BLaER1 (cell line): Measurements from ENCODE around the gene RNFT2.

Experiments
- H3K27ac ChIP-seq: shearing (Covaris generic); formaldehyde crosslinking; 2 replicates; pipeline ENCODE4 v1.8.1; 2022
- H3K27me3 ChIP-seq: shearing (Covaris generic); formaldehyde crosslinking; 2 replicates; pipeline ENCODE4 v1.8.1; 2022
- H3K36me3 ChIP-seq: shearing (Covaris generic); formaldehyde crosslinking; 2 replicates; pipeline ENCODE4 v1.8.1; 2022
- H3K4me1 ChIP-seq: shearing (Covaris generic); formaldehyde crosslinking; 2 replicates; pipeline ENCODE4 v1.8.1; 2022
- H3K4me2 ChIP-seq: shearing (Covaris generic); formaldehyde crosslinking; 2 replicates; pipeline ENCODE4 v1.8.1; 2022
- H3K4me3 ChIP-seq: shearing (Covaris generic); formaldehyde crosslinking; 2 replicates; pipeline ENCODE4 v1.8.1; 2022
- H3K9ac ChIP-seq: shearing (Covaris generic); formaldehyde crosslinking; 2 replicates; pipeline ENCODE4 v1.8.1; 2022
- H3K9me3 ChIP-seq: shearing (Covaris generic); formaldehyde crosslinking; 2 replicates; pipeline ENCODE4 v1.8.1; 2022
- H4K20me1 ChIP-seq: shearing (Covaris generic); formaldehyde crosslinking; 2 replicates; pipeline ENCODE4 v1.8.1; 2022
- Cebpa-rat ChIP-seq: shearing (Covaris generic); IDR thresholded peaks from 2 replicates; pipeline ENCODE4 v1.8.1; 2022

Gene RNFT2

DNA sequence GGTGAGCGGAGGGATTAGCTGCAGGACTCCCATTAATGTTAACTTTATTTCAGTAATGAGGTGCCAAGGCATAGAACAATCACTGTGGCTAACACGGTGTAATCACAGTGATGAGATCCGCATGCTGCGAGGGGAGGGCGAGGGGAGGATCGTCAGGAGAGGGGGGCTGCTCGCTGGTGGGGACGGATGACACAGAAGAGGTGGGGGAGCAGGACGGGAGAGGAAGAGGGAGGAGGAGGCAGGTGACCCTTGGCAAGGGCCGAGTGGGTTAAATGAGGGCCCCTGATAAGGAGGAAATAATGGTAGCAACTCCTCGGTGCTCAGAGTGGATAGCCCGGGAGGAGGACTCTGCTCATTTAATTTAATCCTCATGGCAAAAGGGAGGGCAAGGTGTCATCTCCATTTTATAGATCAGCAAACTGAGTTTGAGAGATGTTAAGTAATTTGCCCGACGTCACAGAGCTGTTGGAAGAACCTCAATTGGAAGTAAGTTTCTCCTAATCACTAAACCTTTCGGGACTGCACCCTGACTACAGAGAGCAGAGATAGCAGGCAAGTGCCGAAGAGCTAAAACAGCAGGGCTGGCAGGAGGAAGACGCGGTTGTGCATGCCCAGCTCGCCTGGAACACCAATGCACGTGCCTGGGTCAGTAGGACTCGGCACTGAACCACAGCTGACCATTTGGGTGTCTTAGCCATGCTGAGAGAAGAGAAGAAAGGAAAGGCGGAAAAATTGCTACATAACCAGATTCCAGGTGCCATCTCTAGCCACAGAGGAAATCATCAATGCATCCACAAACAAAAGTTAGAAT, 43.3 kb upstream of the RNFT2 start:
- Histone ChIP-seq H3K9me3 (no peaks in the 10 kb centered on the region), H4K20me1 (no peaks in the 10 kb centered on the region), H3K4me1 (peaks cover 97% of the 10 kb centered on the region), H3K27ac (peak overlapping the region; percentile 61), H3K27me3 (no peaks in the 10 kb centered on the region), H3K4me2 (peak overlapping the region; percentile 95), H3K9ac (peak overlapping the region; percentile 56; the same call in 1 of the 2 replicates), H3K4me3 (peak overlapping the region; percentile 63), H3K36me3 (no peaks in the 10 kb centered on the region)
- TF ChIP-seq Cebpa-rat, result peak; percentile 72

DNA sequence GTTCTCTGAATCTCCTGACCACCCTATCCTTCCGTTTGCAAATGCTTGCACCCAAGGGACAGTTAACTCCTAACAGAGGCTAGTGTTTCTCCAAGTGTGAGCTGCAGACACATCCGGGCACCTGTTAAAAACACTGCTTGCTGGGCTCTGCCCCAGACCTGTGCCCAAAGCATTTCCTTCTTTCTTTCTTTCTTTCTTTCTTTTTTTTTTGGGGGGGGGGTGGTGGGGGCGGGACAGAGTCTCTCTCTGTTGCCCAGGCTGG, 42.7 kb upstream of the RNFT2 start:
- peak overlapping the region; percentile 95 for H3K4me2 ChIP-seq
- H3K4me1 ChIP-seq, result peaks cover 92% of the 10 kb centered on the region
- no peak for TF ChIP-seq Cebpa-rat
- peak overlapping the region; percentile 63 for H3K4me3 ChIP-seq
- H3K9me3 ChIP-seq, result no peaks in the 10 kb centered on the region
- peak overlapping the region; percentile 56; the same call in 1 of the 2 replicates for H3K9ac ChIP-seq
- no peaks in the 10 kb centered on the region for H4K20me1 ChIP-seq
- no peaks in the 10 kb centered on the region for H3K36me3 ChIP-seq
- H3K27me3 ChIP-seq, result no peaks in the 10 kb centered on the region
- peak overlapping the region; percentile 61 for H3K27ac ChIP-seq

DNA sequence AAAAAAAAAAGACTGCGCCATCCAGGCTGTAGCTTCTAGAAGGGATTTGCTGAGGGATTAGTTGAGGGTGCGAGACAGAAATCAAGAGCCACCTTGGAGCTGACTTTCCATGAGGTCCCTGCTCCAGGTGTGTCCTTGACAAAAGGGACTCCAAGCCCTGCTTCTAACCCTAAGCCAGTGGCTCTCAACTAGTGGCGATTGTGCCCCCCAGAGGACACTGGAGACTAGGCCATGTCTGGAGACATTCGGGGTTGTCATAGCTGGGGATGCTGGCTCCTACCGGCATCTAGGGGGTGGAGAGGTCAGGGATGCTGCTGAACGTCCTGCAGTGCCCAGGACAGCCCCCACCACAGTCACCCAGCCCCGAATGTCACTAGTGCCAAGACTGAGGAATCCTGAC, 40.8 kb upstream of the RNFT2 start:
- H3K4me3 ChIP-seq, result no peak overlapping the region
- peaks cover 73% of the 10 kb centered on the region for H3K4me1 ChIP-seq
- H3K36me3 ChIP-seq, result no peaks in the 10 kb centered on the region
- no peaks in the 10 kb centered on the region for H3K27me3 ChIP-seq
- H3K4me2 ChIP-seq, result peak overlapping the region; percentile 95
- no peak overlapping the region for H3K27ac ChIP-seq
- no peak overlapping the region for H3K9ac ChIP-seq
- H4K20me1 ChIP-seq, result no peaks in the 10 kb centered on the region
- TF ChIP-seq Cebpa-rat, result no peak
- H3K9me3 ChIP-seq, result no peaks in the 10 kb centered on the region

DNA sequence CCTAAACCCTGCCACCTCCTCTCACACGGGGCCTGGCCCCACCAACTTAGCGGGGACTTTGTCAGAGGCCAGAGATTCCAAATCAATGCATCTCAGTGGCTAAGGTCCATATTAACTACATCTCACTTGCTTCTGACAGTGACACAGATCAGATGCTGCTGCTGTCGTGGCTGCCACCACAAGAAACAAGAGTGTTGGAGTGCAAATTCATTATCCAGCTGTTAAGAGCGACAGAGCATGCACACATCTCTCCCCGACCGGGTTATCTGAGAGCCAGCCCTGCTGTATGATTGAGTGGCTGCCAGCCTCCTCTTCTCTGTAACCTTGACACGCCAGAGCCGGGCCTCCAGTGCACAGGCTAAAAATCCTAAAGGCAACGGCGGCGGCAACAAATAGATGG, 40.4 kb upstream of the RNFT2 start:
- Histone ChIP-seq H3K27me3 (no peaks in the 10 kb centered on the region), H4K20me1 (no peaks in the 10 kb centered on the region), H3K9ac (no peak overlapping the region), H3K4me2 (peak overlapping the region; percentile 95), H3K9me3 (no peaks in the 10 kb centered on the region), H3K4me3 (no peak overlapping the region), H3K27ac (no peak overlapping the region), H3K4me1 (peaks cover 69% of the 10 kb centered on the region), H3K36me3 (no peaks in the 10 kb centered on the region)
- no peak for TF ChIP-seq Cebpa-rat

DNA sequence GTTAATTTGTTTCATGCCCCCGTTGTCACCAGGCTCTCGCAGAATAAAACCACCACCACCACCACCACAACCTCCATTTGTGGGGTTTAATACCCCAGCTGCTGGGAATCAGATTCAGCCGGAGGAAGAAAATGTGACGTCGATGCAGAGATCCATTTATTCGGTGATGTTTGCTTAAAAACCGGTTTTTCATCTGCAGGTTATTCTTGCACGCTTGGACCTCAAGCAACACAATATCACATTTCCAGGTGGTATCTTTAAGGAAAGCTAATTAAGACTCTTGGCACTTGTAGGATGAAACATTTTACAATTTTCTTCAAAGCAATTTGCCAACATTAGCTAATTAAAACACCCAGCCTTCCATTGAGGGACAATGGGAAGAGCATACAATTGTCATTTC, 40.0 kb upstream of the RNFT2 start:
- H3K4me2 ChIP-seq, result peak overlapping the region; percentile 95
- no peaks in the 10 kb centered on the region for H4K20me1 ChIP-seq
- no peaks in the 10 kb centered on the region for H3K36me3 ChIP-seq
- H3K9me3 ChIP-seq, result no peaks in the 10 kb centered on the region
- H3K4me1 ChIP-seq, result peaks cover 65% of the 10 kb centered on the region
- H3K4me3 ChIP-seq, result no peak overlapping the region
- TF ChIP-seq Cebpa-rat, result no peak
- H3K27me3 ChIP-seq, result no peaks in the 10 kb centered on the region
- H3K27ac ChIP-seq, result no peak overlapping the region
- H3K9ac ChIP-seq, result no peak overlapping the region

DNA sequence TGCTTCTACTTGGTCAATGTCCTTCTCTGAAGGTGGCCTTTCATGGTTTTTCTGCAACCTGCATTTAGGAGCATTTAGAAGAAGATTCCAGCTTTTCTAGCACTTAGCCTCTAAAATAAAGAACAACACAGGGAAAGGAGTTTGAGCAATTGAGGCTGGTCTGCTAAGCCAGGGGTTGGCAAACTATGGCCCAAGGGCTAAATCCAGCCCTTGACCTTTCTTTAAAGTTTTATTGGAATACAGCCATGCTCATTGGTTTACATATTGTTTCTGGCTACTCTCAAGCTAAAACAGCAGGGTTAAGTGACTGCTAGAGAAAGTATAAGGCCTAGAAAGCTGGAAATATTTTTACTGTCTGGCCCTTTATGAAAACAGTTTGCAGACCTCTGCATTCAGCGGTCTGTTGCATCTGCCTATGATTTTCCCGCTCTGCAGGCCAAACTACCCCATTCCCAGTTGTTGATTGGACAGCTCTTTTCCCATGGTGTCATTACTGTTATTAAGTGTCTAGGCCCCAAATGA, 39.5 kb upstream of the RNFT2 start:
- no peak for TF ChIP-seq Cebpa-rat
- H3K4me2 ChIP-seq, result peak overlapping the region; percentile 95; the same call in 1 of the 2 replicates
- H3K4me3 ChIP-seq, result no peak overlapping the region
- H3K36me3 ChIP-seq, result no peaks in the 10 kb centered on the region
- no peak overlapping the region for H3K9ac ChIP-seq
- no peak overlapping the region for H3K27ac ChIP-seq
- H3K9me3 ChIP-seq, result no peaks in the 10 kb centered on the region
- H3K27me3 ChIP-seq, result no peaks in the 10 kb centered on the region
- peaks cover 60% of the 10 kb centered on the region for H3K4me1 ChIP-seq
- no peaks in the 10 kb centered on the region for H4K20me1 ChIP-seq

DNA sequence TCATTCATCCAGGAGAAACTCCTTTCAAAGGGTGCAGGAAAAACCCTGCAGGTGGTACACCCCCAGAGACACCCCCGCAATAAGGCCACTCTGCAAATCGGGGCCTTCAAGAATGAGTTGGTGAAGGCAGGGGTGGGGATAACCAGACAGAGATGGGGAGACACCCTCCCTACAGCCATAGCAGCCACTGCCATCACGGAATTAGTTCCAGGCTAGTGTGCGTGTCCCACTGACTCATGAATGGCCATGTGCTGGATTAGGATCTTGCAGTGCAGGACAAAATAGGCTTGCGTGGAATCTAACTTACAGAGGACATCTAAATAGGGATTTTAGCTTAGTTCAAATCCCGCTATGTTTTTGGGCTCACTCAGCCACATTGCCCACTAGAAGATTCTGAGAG, 38.0 kb upstream of the RNFT2 start:
- H3K27me3 ChIP-seq, result no peaks in the 10 kb centered on the region
- no peaks in the 10 kb centered on the region for H3K9me3 ChIP-seq
- H3K36me3 ChIP-seq, result no peaks in the 10 kb centered on the region
- no peak overlapping the region for H3K27ac ChIP-seq
- TF ChIP-seq Cebpa-rat, result no peak
- no peak overlapping the region for H3K4me2 ChIP-seq
- no peak overlapping the region for H3K4me3 ChIP-seq
- no peaks in the 10 kb centered on the region for H4K20me1 ChIP-seq
- no peak overlapping the region for H3K9ac ChIP-seq
- H3K4me1 ChIP-seq, result peaks cover 45% of the 10 kb centered on the region

DNA sequence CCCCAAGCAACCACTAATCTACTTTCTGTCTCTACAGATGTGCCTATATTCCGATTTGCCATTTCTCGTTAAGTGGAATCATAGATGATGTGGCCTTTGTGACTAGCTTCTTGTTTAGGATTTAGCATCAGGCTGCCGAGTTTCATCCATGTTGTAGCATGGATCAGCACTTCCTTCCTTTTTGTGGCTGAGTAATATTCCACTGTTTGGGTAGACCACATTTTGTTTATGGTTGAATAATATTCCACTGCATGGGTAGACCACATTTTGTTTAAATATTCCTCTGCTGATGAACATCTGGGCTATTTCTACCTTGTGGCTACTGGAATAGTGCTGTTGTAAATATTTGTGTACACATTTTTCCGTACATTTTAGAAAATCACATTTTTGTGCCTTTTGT, 36.7 kb upstream of the RNFT2 start:
- Histone ChIP-seq H3K27me3 (no peaks in the 10 kb centered on the region), H3K4me2 (no peak overlapping the region), H3K9ac (no peak overlapping the region), H3K36me3 (no peaks in the 10 kb centered on the region), H3K9me3 (no peaks in the 10 kb centered on the region), H4K20me1 (no peaks in the 10 kb centered on the region), H3K27ac (no peak overlapping the region), H3K4me1 (peaks cover 32% of the 10 kb centered on the region), H3K4me3 (no peak overlapping the region)
- no peak for TF ChIP-seq Cebpa-rat

DNA sequence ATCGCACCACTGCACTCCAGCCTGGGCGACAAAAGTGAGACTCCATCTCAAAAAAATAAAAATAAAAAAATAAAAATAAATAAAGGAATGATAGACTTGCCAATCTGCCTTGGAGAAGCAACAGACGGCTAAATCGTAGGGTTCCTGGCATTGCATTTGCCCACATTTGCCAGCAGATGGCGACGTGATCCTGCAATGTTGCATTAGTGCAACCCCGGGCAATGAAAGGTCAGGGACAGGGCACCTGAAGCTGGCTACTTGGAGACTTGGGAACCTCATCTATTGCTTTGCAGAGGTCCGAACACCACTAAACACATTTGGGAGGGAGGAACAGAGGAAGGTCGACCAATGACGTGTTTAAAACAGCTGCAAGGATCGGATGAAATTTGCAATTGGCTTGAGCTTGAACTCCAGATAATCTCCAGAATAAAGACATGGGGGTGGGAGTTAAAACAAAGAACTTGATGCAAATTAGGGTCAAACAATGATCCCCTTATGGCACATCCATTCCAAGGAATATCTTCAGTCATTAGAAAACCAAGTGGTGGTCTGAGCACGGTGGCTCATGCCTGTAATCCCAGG, 34.8 kb upstream of the RNFT2 start:
- H4K20me1 ChIP-seq, result no peaks in the 10 kb centered on the region
- H3K9me3 ChIP-seq, result no peaks in the 10 kb centered on the region
- H3K4me2 ChIP-seq, result no peak overlapping the region
- H3K4me3 ChIP-seq, result no peak overlapping the region
- H3K27me3 ChIP-seq, result no peaks in the 10 kb centered on the region
- no peaks in the 10 kb centered on the region for H3K36me3 ChIP-seq
- no peak for TF ChIP-seq Cebpa-rat
- H3K9ac ChIP-seq, result no peak overlapping the region
- no peak overlapping the region for H3K27ac ChIP-seq
- peaks cover 29% of the 10 kb centered on the region for H3K4me1 ChIP-seq

DNA sequence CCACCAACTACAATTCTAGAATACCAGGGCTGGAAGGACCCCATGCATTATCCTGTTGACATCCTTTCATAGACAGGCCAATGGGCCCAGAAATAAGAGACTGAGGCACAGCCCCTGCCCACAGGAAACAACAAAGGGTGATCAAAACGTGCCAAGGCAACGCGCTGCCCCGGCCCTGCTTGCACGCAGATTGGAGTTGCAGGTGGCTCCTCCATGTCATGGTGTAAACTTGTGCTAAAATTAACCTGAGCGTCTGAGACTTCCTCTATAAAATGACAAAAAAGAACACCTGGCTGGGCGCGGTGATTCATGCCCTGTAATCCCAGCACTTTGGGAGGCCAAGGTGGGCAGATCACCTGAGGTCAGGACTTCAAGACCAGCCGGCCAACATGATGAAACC, 30.4 kb upstream of the RNFT2 start:
- Histone ChIP-seq H3K4me1 (peaks cover 44% of the 10 kb centered on the region), H3K9me3 (no peaks in the 10 kb centered on the region), H3K27ac (no peak overlapping the region), H3K36me3 (peaks cover 8% of the 10 kb centered on the region), H4K20me1 (no peaks in the 10 kb centered on the region; the same call in 1 of the 2 replicates), H3K4me3 (no peak overlapping the region), H3K27me3 (peaks cover 23% of the 10 kb centered on the region), H3K4me2 (peak overlapping the region; percentile 71), H3K9ac (no peak overlapping the region)
- TF ChIP-seq Cebpa-rat, result no peak
